ENCODE data around the gene WWOX.

WWOX gene

GRCh38 chr16:78571434-78571833 is 472.0 kb downstream of the WWOX start:
- Mint-ChIP-seq H3K27ac (no peak overlapping the region), H3K27me3 (no peaks in the 10 kb centered on the region), H3K4me3 (no peak overlapping the region), H3K9me3 (peaks cover 2% of the 10 kb centered on the region), H3K4me1 (peaks cover 15% of the 10 kb centered on the region), H3K36me3 (peaks cover 6% of the 10 kb centered on the region)
- ATAC-seq (ENCODE audit: low read depth) (no peak), DNase-seq (ENCODE audit: low spot score in 2 of 2) (no peak)

GRCh38 chr16:78571898-78572358 is 472.5 kb downstream of the WWOX start:
- H3K27me3 Mint-ChIP-seq: no peaks in the 10 kb centered on the region
- DNase-seq (ENCODE audit: low spot score in 2 of 2): no peak
- peaks cover 11% of the 10 kb centered on the region for H3K4me1 Mint-ChIP-seq
- no peak for ATAC-seq (ENCODE audit: low read depth)
- H3K36me3 Mint-ChIP-seq: peaks cover 6% of the 10 kb centered on the region
- no peak overlapping the region for H3K27ac Mint-ChIP-seq
- peaks cover 2% of the 10 kb centered on the region for H3K9me3 Mint-ChIP-seq
- no peak overlapping the region for H3K4me3 Mint-ChIP-seq

- Mint-ChIP-seq H3K4me3 (no peak overlapping the region), H3K36me3 (peaks cover 4% of the 10 kb centered on the region), H3K4me1 (peaks cover 11% of the 10 kb centered on the region), H3K27ac (no peak overlapping the region), H3K27me3 (no peaks in the 10 kb centered on the region), H3K9me3 (peaks cover 2% of the 10 kb centered on the region)
- ATAC-seq (ENCODE audit: low read depth) (no peak), DNase-seq (ENCODE audit: low spot score in 2 of 2) (no peak)
Observed at GRCh38 chr16:78574571-78574970, 475.1 kb downstream of the WWOX start.

- DNase-seq (ENCODE audit: low spot score in 2 of 2): no peak
- H3K27me3 Mint-ChIP-seq: no peaks in the 10 kb centered on the region
- H3K27ac Mint-ChIP-seq: no peak overlapping the region
- no peaks in the 10 kb centered on the region for H3K4me1 Mint-ChIP-seq
- H3K9me3 Mint-ChIP-seq: peaks cover 2% of the 10 kb centered on the region
- H3K4me3 Mint-ChIP-seq: no peak overlapping the region
- peaks cover 4% of the 10 kb centered on the region for H3K36me3 Mint-ChIP-seq
- ATAC-seq (ENCODE audit: low read depth): no peak
Observed at GRCh38 chr16:78576941-78577340, 477.5 kb downstream of the WWOX start.

GRCh38 chr16:78577630-78578029 is 478.2 kb downstream of the WWOX start:
- ATAC-seq (ENCODE audit: low read depth) (no peak), DNase-seq (ENCODE audit: low spot score in 2 of 2) (no peak)
- Mint-ChIP-seq H3K27ac (no peak overlapping the region), H3K27me3 (no peaks in the 10 kb centered on the region), H3K4me3 (no peak overlapping the region), H3K4me1 (no peaks in the 10 kb centered on the region), H3K36me3 (peaks cover 4% of the 10 kb centered on the region), H3K9me3 (peaks cover 2% of the 10 kb centered on the region)

- Mint-ChIP-seq H3K27ac (no peak overlapping the region), H3K9me3 (peaks cover 1% of the 10 kb centered on the region), H3K4me1 (no peaks in the 10 kb centered on the region), H3K27me3 (no peaks in the 10 kb centered on the region), H3K4me3 (no peak overlapping the region), H3K36me3 (peaks cover 2% of the 10 kb centered on the region)
- DNase-seq (ENCODE audit: low spot score in 2 of 2) (no peak), ATAC-seq (ENCODE audit: low read depth) (no peak)
Observed at GRCh38 chr16:78579020-78579419, 479.6 kb downstream of the WWOX start.

- ATAC-seq (ENCODE audit: low read depth) (no peak), DNase-seq (ENCODE audit: low spot score in 2 of 2) (no peak)
- H3K27me3 Mint-ChIP-seq: no peaks in the 10 kb centered on the region
- H3K4me3 Mint-ChIP-seq: no peak overlapping the region
- H3K4me1 Mint-ChIP-seq: no peaks in the 10 kb centered on the region
- no peaks in the 10 kb centered on the region for H3K9me3 Mint-ChIP-seq
- H3K27ac Mint-ChIP-seq: no peak overlapping the region
- H3K36me3 Mint-ChIP-seq: peaks cover 2% of the 10 kb centered on the region
Observed at GRCh38 chr16:78583441-78583840, 484.0 kb downstream of the WWOX start.

- no peak for ATAC-seq (ENCODE audit: low read depth)
- Mint-ChIP-seq H3K9me3 (no peaks in the 10 kb centered on the region), H3K27me3 (no peaks in the 10 kb centered on the region), H3K4me1 (no peaks in the 10 kb centered on the region), H3K27ac (no peak overlapping the region), H3K36me3 (peaks cover 2% of the 10 kb centered on the region), H3K4me3 (no peak overlapping the region)
- DNase-seq (ENCODE audit: low spot score in 2 of 2): no peak
Observed at GRCh38 chr16:78584213-78584860, 484.9 kb downstream of the WWOX start.

GRCh38 chr16:78584991-78585390 is 485.5 kb downstream of the WWOX start:
- no peaks in the 10 kb centered on the region for H3K9me3 Mint-ChIP-seq
- H3K27ac Mint-ChIP-seq: no peak overlapping the region
- peaks cover 2% of the 10 kb centered on the region for H3K36me3 Mint-ChIP-seq
- no peaks in the 10 kb centered on the region for H3K27me3 Mint-ChIP-seq
- ATAC-seq (ENCODE audit: low read depth) (no peak), DNase-seq (ENCODE audit: low spot score in 2 of 2) (no peak)
- no peak overlapping the region for H3K4me3 Mint-ChIP-seq
- no peaks in the 10 kb centered on the region for H3K4me1 Mint-ChIP-seq

GRCh38 chr16:78589331-78589730 is 489.9 kb downstream of the WWOX start:
- ATAC-seq (ENCODE audit: low read depth) (no peak), DNase-seq (ENCODE audit: low spot score in 2 of 2) (no peak)
- no peaks in the 10 kb centered on the region for H3K9me3 Mint-ChIP-seq
- H3K4me3 Mint-ChIP-seq: no peak overlapping the region
- no peaks in the 10 kb centered on the region for H3K27me3 Mint-ChIP-seq
- no peak overlapping the region for H3K27ac Mint-ChIP-seq
- peaks cover 3% of the 10 kb centered on the region for H3K36me3 Mint-ChIP-seq
- no peaks in the 10 kb centered on the region for H3K4me1 Mint-ChIP-seq

- ATAC-seq (ENCODE audit: low read depth) (no peak), DNase-seq (ENCODE audit: low spot score in 2 of 2) (no peak)
- no peaks in the 10 kb centered on the region for H3K4me1 Mint-ChIP-seq
- H3K27ac Mint-ChIP-seq: no peak overlapping the region
- H3K27me3 Mint-ChIP-seq: peaks cover 4% of the 10 kb centered on the region
- H3K36me3 Mint-ChIP-seq: peaks cover 6% of the 10 kb centered on the region
- no peaks in the 10 kb centered on the region for H3K9me3 Mint-ChIP-seq
- H3K4me3 Mint-ChIP-seq: no peak overlapping the region
Observed at GRCh38 chr16:78591682-78592103, 492.2 kb downstream of the WWOX start.

- no peak for ATAC-seq (ENCODE audit: low read depth)
- Mint-ChIP-seq H3K9me3 (no peaks in the 10 kb centered on the region), H3K27ac (no peak overlapping the region), H3K36me3 (peaks cover 6% of the 10 kb centered on the region), H3K4me1 (no peaks in the 10 kb centered on the region), H3K4me3 (no peak overlapping the region), H3K27me3 (peaks cover 4% of the 10 kb centered on the region)
- no peak for DNase-seq (ENCODE audit: low spot score in 2 of 2)
Observed at GRCh38 chr16:78592111-78592510, 492.7 kb downstream of the WWOX start.

GRCh38 chr16:78593352-78593751 is 493.9 kb downstream of the WWOX start:
- Mint-ChIP-seq H3K36me3 (peaks cover 4% of the 10 kb centered on the region), H3K4me3 (no peak overlapping the region), H3K4me1 (no peaks in the 10 kb centered on the region), H3K9me3 (no peaks in the 10 kb centered on the region), H3K27ac (no peak overlapping the region), H3K27me3 (peaks cover 4% of the 10 kb centered on the region)
- DNase-seq (ENCODE audit: low spot score in 2 of 2) (no peak), ATAC-seq (ENCODE audit: low read depth) (no peak)

GRCh38 chr16:78594191-78594590 is 494.7 kb downstream of the WWOX start:
- H3K36me3 Mint-ChIP-seq: peaks cover 4% of the 10 kb centered on the region
- no peak overlapping the region for H3K27ac Mint-ChIP-seq
- no peak for ATAC-seq (ENCODE audit: low read depth)
- DNase-seq (ENCODE audit: low spot score in 2 of 2): no peak
- no peaks in the 10 kb centered on the region for H3K9me3 Mint-ChIP-seq
- H3K27me3 Mint-ChIP-seq: peaks cover 4% of the 10 kb centered on the region
- no peak overlapping the region for H3K4me3 Mint-ChIP-seq
- H3K4me1 Mint-ChIP-seq: no peaks in the 10 kb centered on the region

GRCh38 chr16:78596348-78596995 is 497.0 kb downstream of the WWOX start:
- no peak overlapping the region for H3K4me3 Mint-ChIP-seq
- no peaks in the 10 kb centered on the region for H3K9me3 Mint-ChIP-seq
- ATAC-seq (ENCODE audit: low read depth): no peak
- DNase-seq (ENCODE audit: low spot score in 2 of 2): no peak
- no peaks in the 10 kb centered on the region for H3K4me1 Mint-ChIP-seq
- H3K36me3 Mint-ChIP-seq: peaks cover 2% of the 10 kb centered on the region
- no peak overlapping the region for H3K27ac Mint-ChIP-seq
- peaks cover 8% of the 10 kb centered on the region for H3K27me3 Mint-ChIP-seq
